Bronchial smooth muscle cell (primary cell): ENCODE data around the gene BNC2. TPM values are rescaled to one million over a fixed set of nuclear protein-coding genes. Genes with fewer than 3 reads are reported as not detected.

Experiments used
- total RNA-seq: library from RNA; depleted of rRNA; stranded (reverse); fragments of >200 nt; gene quantifications from 2 replicates; pipeline ENCODE4 v1.2.1, GENCODE V29; 2014

Gene BNC2, protein sequence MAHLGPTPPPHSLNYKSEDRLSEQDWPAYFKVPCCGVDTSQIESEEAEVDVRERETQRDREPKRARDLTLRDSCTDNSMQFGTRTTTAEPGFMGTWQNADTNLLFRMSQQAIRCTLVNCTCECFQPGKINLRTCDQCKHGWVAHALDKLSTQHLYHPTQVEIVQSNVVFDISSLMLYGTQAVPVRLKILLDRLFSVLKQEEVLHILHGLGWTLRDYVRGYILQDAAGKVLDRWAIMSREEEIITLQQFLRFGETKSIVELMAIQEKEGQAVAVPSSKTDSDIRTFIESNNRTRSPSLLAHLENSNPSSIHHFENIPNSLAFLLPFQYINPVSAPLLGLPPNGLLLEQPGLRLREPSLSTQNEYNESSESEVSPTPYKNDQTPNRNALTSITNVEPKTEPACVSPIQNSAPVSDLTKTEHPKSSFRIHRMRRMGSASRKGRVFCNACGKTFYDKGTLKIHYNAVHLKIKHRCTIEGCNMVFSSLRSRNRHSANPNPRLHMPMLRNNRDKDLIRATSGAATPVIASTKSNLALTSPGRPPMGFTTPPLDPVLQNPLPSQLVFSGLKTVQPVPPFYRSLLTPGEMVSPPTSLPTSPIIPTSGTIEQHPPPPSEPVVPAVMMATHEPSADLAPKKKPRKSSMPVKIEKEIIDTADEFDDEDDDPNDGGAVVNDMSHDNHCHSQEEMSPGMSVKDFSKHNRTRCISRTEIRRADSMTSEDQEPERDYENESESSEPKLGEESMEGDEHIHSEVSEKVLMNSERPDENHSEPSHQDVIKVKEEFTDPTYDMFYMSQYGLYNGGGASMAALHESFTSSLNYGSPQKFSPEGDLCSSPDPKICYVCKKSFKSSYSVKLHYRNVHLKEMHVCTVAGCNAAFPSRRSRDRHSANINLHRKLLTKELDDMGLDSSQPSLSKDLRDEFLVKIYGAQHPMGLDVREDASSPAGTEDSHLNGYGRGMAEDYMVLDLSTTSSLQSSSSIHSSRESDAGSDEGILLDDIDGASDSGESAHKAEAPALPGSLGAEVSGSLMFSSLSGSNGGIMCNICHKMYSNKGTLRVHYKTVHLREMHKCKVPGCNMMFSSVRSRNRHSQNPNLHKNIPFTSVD
- 28.8 and 42.7 TPM in 2 replicates for total RNA-seq

DNA sequence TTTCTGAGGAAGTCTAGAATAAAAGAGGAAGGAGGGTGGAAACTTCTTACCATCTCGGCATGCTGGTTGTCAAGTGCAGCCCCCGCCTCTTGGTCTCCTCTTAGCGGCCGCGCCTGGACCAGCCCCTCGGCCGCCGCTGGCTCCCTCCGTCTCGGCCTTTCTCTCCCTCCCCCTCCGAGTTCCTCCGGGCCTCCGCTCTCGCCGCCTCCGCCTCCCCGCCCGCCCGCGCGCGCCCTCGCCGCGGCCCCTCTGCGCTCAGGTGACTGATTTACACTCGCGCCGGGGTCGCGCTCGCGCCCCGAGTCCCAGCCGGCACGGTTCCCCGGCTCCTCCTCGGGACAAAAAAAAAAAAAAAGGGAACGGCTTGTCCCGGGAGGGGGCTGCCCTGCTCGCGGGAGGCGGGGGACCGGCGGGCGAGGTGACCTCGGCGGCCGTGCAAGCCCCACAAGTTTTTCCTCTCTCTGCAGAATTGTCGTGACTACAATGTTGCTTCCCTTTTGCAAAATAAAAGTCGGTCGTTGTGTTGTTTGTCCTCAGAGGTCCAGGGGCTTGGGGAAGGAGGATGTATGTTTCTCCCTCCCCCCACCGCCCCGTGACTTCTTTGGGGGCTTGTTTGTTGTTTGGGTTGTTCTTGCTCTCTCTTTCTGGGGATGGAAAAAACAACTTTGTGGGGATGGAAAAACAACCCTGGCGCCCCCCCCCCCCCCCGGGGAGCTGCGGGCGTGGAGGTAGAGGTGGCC lies at the start of gene BNC2:
TSS of gene BNC2 (minus strand) at position 75 of the 740 bp plus-strand sequence. CDS start at position 53, 22 bp downstream.

